GM23338 (cell line): Measurements from ENCODE around the gene FNDC7. TPM values are rescaled to one million over a fixed set of nuclear protein-coding genes. Genes with fewer than 3 reads are reported as not detected.
A peak's percentile ranks its signal among the peaks of the same experiment; 100 is the strongest.

Experiments
- ATAC-seq: fragments of 200-7000 bp; cut with Tn5 transposase; 3 replicates; pipeline ENCODE4 v1.9.1; 2020
- DNase-seq: peaks from one replicate; pipeline ENCODE4 v3.0.0-alpha.2; 2015; ENCODE audit warnings: low spot score
- H2AFZ ChIP-seq: fragments of 200-600 bp; sonication (generic); 2 replicates; pipeline ENCODE4 v1.8.0; 2016; ENCODE audit warnings: antibody characterized with exemption, mild to moderate bottlenecking, moderate library complexity
- H3F3A ChIP-seq: fragments of 200-600 bp; sonication (generic); replicated peaks from 2 replicates; pipeline ENCODE4 v1.8.0; 2017; ENCODE audit warnings: antibody characterized with exemption, mixed run types, low read depth
- H3K27ac ChIP-seq: fragments of 200-600 bp; sonication (generic); 2 replicates; pipeline ENCODE4 v1.6.1; 2016; ENCODE audit warnings: low read depth
- H3K27me3 ChIP-seq: fragments of 200-600 bp; sonication (generic); 2 replicates; pipeline ENCODE4 v1.8.0; 2016; ENCODE audit warnings: mild to moderate bottlenecking, mixed run types, moderate library complexity; ENCODE audit not compliant: insufficient read depth
- H3K36me3 ChIP-seq: fragments of 200-600 bp; sonication (generic); 2 replicates; pipeline ENCODE4 v1.8.0; 2016; ENCODE audit warnings: mild to moderate bottlenecking; ENCODE audit not compliant: insufficient read depth
- H3K4me1 ChIP-seq: fragments of 200-600 bp; sonication (generic); 2 replicates; pipeline ENCODE4 v1.8.0; 2016; ENCODE audit warnings: mild to moderate bottlenecking, moderate library complexity; ENCODE audit not compliant: insufficient read depth
- H3K4me2 ChIP-seq: fragments of 200-600 bp; sonication (generic); 2 replicates; pipeline ENCODE4 v1.7.1; 2017; ENCODE audit warnings: mixed run types
- H3K4me3 ChIP-seq: fragments of 200-600 bp; sonication (generic); 2 replicates; pipeline ENCODE4 v1.6.1; 2016; ENCODE audit warnings: mixed run types
- H3K79me2 ChIP-seq: fragments of 200-600 bp; sonication (generic); replicated peaks from 2 replicates; pipeline ENCODE4 v1.8.0; 2017; ENCODE audit warnings: mild to moderate bottlenecking; ENCODE audit not compliant: insufficient read depth
- H3K9me2 ChIP-seq: fragments of 200-600 bp; sonication (generic); 2 replicates; pipeline ENCODE4 v1.8.0; 2017; ENCODE audit not compliant: insufficient read depth
- H4K20me1 ChIP-seq: fragments of 200-600 bp; sonication (generic); replicated peaks from 2 replicates; pipeline ENCODE4 v1.8.0; 2017; ENCODE audit warnings: mild to moderate bottlenecking; ENCODE audit not compliant: insufficient read depth
- H3K27ac Mint-ChIP-seq: 2 replicates; pipeline ENCODE4 v1.8.0; 2020; ENCODE audit warnings: inconsistent platforms, mild to moderate bottlenecking, moderate library complexity, mixed read lengths
- H3K27me3 Mint-ChIP-seq: 3 replicates; pipeline ENCODE4 v1.8.0; 2022; ENCODE audit warnings: low read depth, mild to moderate bottlenecking, moderate library complexity, mixed read lengths, inconsistent platforms; ENCODE audit not compliant: insufficient read depth, poor library complexity
- H3K36me3 Mint-ChIP-seq: 3 replicates; pipeline ENCODE4 v1.8.0; 2021; ENCODE audit warnings: low read depth, mild to moderate bottlenecking, inconsistent platforms, moderate library complexity, mixed read lengths
- H3K4me1 Mint-ChIP-seq: 3 replicates; pipeline ENCODE4 v1.8.0; 2020; ENCODE audit warnings: mild to moderate bottlenecking, inconsistent platforms, mixed read lengths
- H3K4me3 Mint-ChIP-seq: 3 replicates; pipeline ENCODE4 v1.8.0; 2021; ENCODE audit warnings: moderate library complexity, mild to moderate bottlenecking, inconsistent platforms, mixed read lengths
- H3K9me3 Mint-ChIP-seq: 3 replicates; pipeline ENCODE4 v1.8.0; 2020; ENCODE audit warnings: moderate library complexity, mild to moderate bottlenecking, inconsistent platforms, mixed read lengths
- CREB1 ChIP-seq: fragments of 250-450 bp; sonication (Bioruptor Pico); IDR thresholded peaks from 2 replicates; pipeline ENCODE4 v1.5.0; 2020; ENCODE audit warnings: low read depth, mild to moderate bottlenecking, moderate library complexity
- CTCF ChIP-seq, 2 experiments: fragments of 200-600 bp in 1 of 2; sonication (generic) in 1 of 2; conservative IDR thresholded peaks; 2 replicates each; pipeline versions ENCODE4 v1.5.1 to v1.6.1; 2016 to 2017; ENCODE audit warnings: antibody characterized with exemption in 2 of 2, low read depth in 2 of 2, mild to moderate bottlenecking in 2 of 2, moderate library complexity in 1 of 2
- ETS1 ChIP-seq: IDR thresholded peaks from 2 replicates; pipeline ENCODE4 v1.6.1; 2016; ENCODE audit warnings: antibody characterized with exemption
- EZH2 ChIP-seq: fragments of 200-600 bp; sonication (generic); IDR thresholded peaks from one replicate; pipeline ENCODE4 v1.8.0; 2017; ENCODE audit warnings: antibody characterized with exemption, mild to moderate bottlenecking, low read depth; ENCODE audit not compliant: unreplicated experiment
- EZH2phosphoT487 ChIP-seq: fragments of 200-600 bp; sonication (generic); IDR thresholded peaks from one replicate; pipeline ENCODE4 v1.8.1; 2018; ENCODE audit warnings: antibody characterized with exemption; ENCODE audit not compliant: unreplicated experiment
- JUNB ChIP-seq: IDR thresholded peaks from one replicate; pipeline ENCODE4 v1.6.1; 2016; ENCODE audit warnings: antibody characterized with exemption; ENCODE audit not compliant: unreplicated experiment
- NANOG ChIP-seq: IDR thresholded peaks from 2 replicates; pipeline ENCODE4 v1.6.1; 2016; ENCODE audit warnings: antibody characterized with exemption, borderline replicate concordance
- POLR2AphosphoS5 ChIP-seq: IDR thresholded peaks from 2 replicates; pipeline ENCODE4 v1.6.1; 2016; ENCODE audit warnings: antibody characterized with exemption, low read depth
- REST ChIP-seq: IDR thresholded peaks from one replicate; pipeline ENCODE4 v1.6.1; 2018; ENCODE audit warnings: antibody characterized with exemption; ENCODE audit not compliant: unreplicated experiment
- STAT1 ChIP-seq: IDR thresholded peaks from one replicate; pipeline ENCODE4 v1.6.1; 2016; ENCODE audit warnings: antibody characterized with exemption; ENCODE audit not compliant: unreplicated experiment
- ZNF114 ChIP-seq: fragments of 250-450 bp; sonication (Bioruptor Pico); IDR thresholded peaks from 2 replicates; pipeline ENCODE4 v1.5.0; 2020; ENCODE audit warnings: mild to moderate bottlenecking, moderate library complexity
- ZNF331 ChIP-seq: fragments of 250-450 bp; sonication (Bioruptor Pico); IDR thresholded peaks from 2 replicates; pipeline ENCODE4 v1.5.0; 2020; ENCODE audit warnings: low read depth, mild to moderate bottlenecking, moderate library complexity
- ZNF462 ChIP-seq: fragments of 250-450 bp; sonication (Bioruptor Pico); IDR thresholded peaks from 2 replicates; pipeline ENCODE4 v1.5.0; 2020; ENCODE audit warnings: mild to moderate bottlenecking, moderate library complexity
- polyA plus RNA-seq: library from polyadenylated mRNA; unstranded; fragments of >200 nt; fragmentation: Nextera tagmentation; extraction: Ambion mirVana; gene quantifications from 2 replicates; pipeline ENCODE4 v1.2.1, GENCODE V29; 2016
- total RNA-seq: library from RNA; depleted of rRNA; stranded (reverse); fragments of >200 nt; shearing (Covaris generic); gene quantifications from 2 replicates; pipeline ENCODE4 v1.2.3, GENCODE V29; 2014

FNDC7 gene
- total and polyA plus RNA-seq, 2 experiments from 2014 or later = 0.06 to 0.28 TPM

- TF ChIP-seq ZNF462 (CRISPR knock-in tag) = no peak
- no peak for TF ChIP-seq EZH2
- TF ChIP-seq STAT1 = no peak
- no peak for TF ChIP-seq CREB1 (CRISPR knock-in tag)
- no peak for TF ChIP-seq ETS1
- TF ChIP-seq CTCF (conservative IDR thresholded peaks at IDR 0.05; ENCODE audit: low read depth in 2 of 2) = no peak
- no peak for TF ChIP-seq JUNB
- TF ChIP-seq POLR2AphosphoS5 = no peak
- TF ChIP-seq ZNF114 (CRISPR knock-in tag) = no peak
- no peak for TF ChIP-seq NANOG
- TF ChIP-seq REST = no peak
- TF ChIP-seq EZH2phosphoT487 = no peak
- no peak for TF ChIP-seq ZNF331
- H3K79me2 ChIP-seq = peaks cover 28% of the 10 kb centered on the region
- no peaks in the 10 kb centered on the region for H3K27me3 ChIP-seq
- H4K20me1 ChIP-seq = 0 out of 2 replicates have a peak, but pooled peaks cover 4% of the 10 kb centered on the region
- no peaks in the 10 kb centered on the region for H3K36me3 ChIP-seq
- ATAC-seq (no peak), DNase-seq (no peak)
- Mint-ChIP-seq H3K4me1 (peaks cover 7% of the 10 kb centered on the region), H3K36me3 (peaks cover 1% of the 10 kb centered on the region; the same call in 2 of the 3 replicates), H3K4me3 (peak overlapping the region; percentile 53), H3K27ac (no peak overlapping the region), H3K27me3 (peaks cover 12% of the 10 kb centered on the region), H3K9me3 (no peaks in the 10 kb centered on the region; the same call in 2 of the 3 replicates)
- no peak overlapping the region for H3K27ac ChIP-seq
- no peaks in the 10 kb centered on the region for H3F3A ChIP-seq
- 0 out of 2 replicates have a peak, but pooled peaks cover 3% of the 10 kb centered on the region for H3K4me1 ChIP-seq
- H3K9me2 ChIP-seq = no peaks in the 10 kb centered on the region
- H3K4me3 ChIP-seq = peak overlapping the region; percentile 87
- H2AFZ ChIP-seq = no peak overlapping the region
- H3K4me2 ChIP-seq = peak overlapping the region; percentile 87; the same call in 1 of the 2 replicates
These were observed 35.2 kb downstream of the FNDC7 start for GRCh38 chr1:108747898-108748297.
